Measurements from ENCODE around the gene HEPN1. TPM values are rescaled to one million over a fixed set of nuclear protein-coding genes. Genes with fewer than 3 reads are reported as not detected.

HEPN1 gene
- total and polyA plus RNA-seq, 2 experiments from 2014 or later = not detected

- TF ChIP-seq REST (IDR thresholded peaks at IDR 0.05; ENCODE audit: unreplicated experiment) (no peak), JUNB (IDR thresholded peaks at IDR 0.05; ENCODE audit: unreplicated experiment) (no peak), STAT1 (IDR thresholded peaks at IDR 0.05; ENCODE audit: unreplicated experiment) (no peak), EZH2 (IDR thresholded peaks at IDR 0.05; ENCODE audit: low read depth, unreplicated experiment) (no peak), POLR2AphosphoS5 (IDR thresholded peaks at IDR 0.05; ENCODE audit: low read depth) (no peak), ZNF114 (CRISPR knock-in tag; IDR thresholded peaks at IDR 0.05) (no peak), CTCF (conservative IDR thresholded peaks at IDR 0.05; ENCODE audit: low read depth in 2 of 2) (no peak)
Observed at GRCh38 chr11:124887667-124888013, 31.4 kb upstream of the HEPN1 start (continued).

GRCh38 chr11:124889191-124890091 lies 29.6 kb upstream of the HEPN1 start:
- peaks cover 10% of the 10 kb centered on the region for H3K27me3 Mint-ChIP-seq (ENCODE audit: insufficient read depth, low read depth, poor library complexity)
- H3K4me1 Mint-ChIP-seq = peaks cover 2% of the 10 kb centered on the region; the same call in 2 of the 3 replicates
- no peak for ATAC-seq
- H3K9me2 ChIP-seq (ENCODE audit: insufficient read depth) = no peaks in the 10 kb centered on the region
- no peaks in the 10 kb centered on the region for H3F3A ChIP-seq (replicated peaks; ENCODE audit: low read depth)
- H3K4me1 ChIP-seq (ENCODE audit: insufficient read depth) = no peaks in the 10 kb centered on the region
- no peak overlapping the region for H3K4me2 ChIP-seq
- H3K9me3 Mint-ChIP-seq = no peaks in the 10 kb centered on the region
- no peak for DNase-seq (ENCODE audit: low spot score)
- H3K27ac Mint-ChIP-seq = no peak overlapping the region
- H2AFZ ChIP-seq = no peak overlapping the region
- H3K36me3 ChIP-seq (ENCODE audit: insufficient read depth) = no peaks in the 10 kb centered on the region
- H3K27me3 ChIP-seq (ENCODE audit: insufficient read depth) = 0 out of 2 replicates have a peak, but pooled peaks cover 10% of the 10 kb centered on the region
- no peaks in the 10 kb centered on the region; the same call in 2 of the 3 replicates for H3K36me3 Mint-ChIP-seq (ENCODE audit: low read depth)
- no peak overlapping the region for H3K4me3 ChIP-seq
- H3K4me3 Mint-ChIP-seq = no peak overlapping the region
- H3K79me2 ChIP-seq (replicated peaks; ENCODE audit: insufficient read depth) = no peaks in the 10 kb centered on the region
- H3K27ac ChIP-seq (ENCODE audit: low read depth) = no peak overlapping the region
- no peaks in the 10 kb centered on the region for H4K20me1 ChIP-seq (replicated peaks; ENCODE audit: insufficient read depth)
- TF ChIP-seq STAT1 (IDR thresholded peaks at IDR 0.05; ENCODE audit: unreplicated experiment) = no peak
- TF ChIP-seq CREB1 (CRISPR knock-in tag; IDR thresholded peaks at IDR 0.05; ENCODE audit: low read depth) = no peak
- TF ChIP-seq ZNF331 (CRISPR knock-in tag; IDR thresholded peaks at IDR 0.05; ENCODE audit: low read depth) = no peak
- no peak for TF ChIP-seq EZH2 (IDR thresholded peaks at IDR 0.05; ENCODE audit: low read depth, unreplicated experiment)
- no peak for TF ChIP-seq POLR2AphosphoS5 (IDR thresholded peaks at IDR 0.05; ENCODE audit: low read depth)
- no peak for TF ChIP-seq ETS1 (IDR thresholded peaks at IDR 0.05)
- no peak for TF ChIP-seq ZNF114 (CRISPR knock-in tag; IDR thresholded peaks at IDR 0.05)
- TF ChIP-seq ZNF462 (CRISPR knock-in tag; IDR thresholded peaks at IDR 0.05) = no peak

Data from GM23338 (cell line).